Keratinocyte (primary cell): ENCODE results near the gene SELENBP1.

ENCODE experiments used
- EZH2 ChIP-seq: IDR thresholded peaks from one replicate; pipeline ENCODE4 v1.6.1; 2012; ENCODE audit warnings: inconsistent platforms, mild to moderate bottlenecking, low read length, moderate library complexity
- TF ChIP-seq, protein P1 (sequence below), 3 experiments: IDR thresholded peaks in 1 of 3; conservative IDR thresholded peaks in 1 of 3; optimal IDR thresholded peaks in 1 of 3; 2 replicates in 2 of 3; 3 replicates in 1 of 3; pipeline versions ENCODE3 to v1.5.1; 2011; ENCODE audit warnings: low read length in 3 of 3, mild to moderate bottlenecking in 3 of 3, moderate library complexity in 2 of 3, control low read depth in 1 of 3, inconsistent platforms in 1 of 3; ENCODE audit not compliant: insufficient read depth in 2 of 3; ENCODE audit errors: extremely low read depth in 1 of 3

DNA sequence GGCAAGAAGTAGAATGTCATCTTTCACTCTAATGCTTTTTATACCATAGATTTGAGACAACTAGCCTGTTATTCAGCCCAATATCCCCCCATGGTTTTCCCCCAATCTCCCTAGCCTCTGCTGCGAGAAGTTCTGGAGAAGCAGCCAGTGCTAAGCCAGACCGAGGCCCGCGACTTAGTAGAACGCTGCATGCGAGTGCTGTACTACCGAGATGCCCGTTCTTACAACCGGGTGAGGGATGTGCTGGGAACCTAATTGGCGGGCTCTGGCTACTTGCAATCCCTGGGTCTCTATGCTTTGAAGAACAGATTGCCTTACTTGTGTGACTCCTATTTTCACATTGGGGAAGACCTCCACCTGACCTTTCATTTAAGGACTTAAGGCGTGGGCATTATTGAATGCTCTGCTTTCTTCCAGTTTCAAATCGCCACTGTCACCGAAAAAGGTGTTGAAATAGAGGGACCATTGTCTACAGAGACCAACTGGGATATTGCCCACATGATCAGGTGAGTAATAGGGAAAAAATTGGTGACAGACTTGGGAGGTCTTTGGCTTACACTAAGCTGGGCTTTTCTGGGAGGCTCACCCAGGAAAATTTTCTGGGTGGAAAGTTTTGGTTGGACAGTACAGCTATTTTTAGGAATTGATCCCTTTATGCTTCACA is 28.8 kb upstream of the SELENBP1 start:
- TF ChIP-seq, protein P1, sequence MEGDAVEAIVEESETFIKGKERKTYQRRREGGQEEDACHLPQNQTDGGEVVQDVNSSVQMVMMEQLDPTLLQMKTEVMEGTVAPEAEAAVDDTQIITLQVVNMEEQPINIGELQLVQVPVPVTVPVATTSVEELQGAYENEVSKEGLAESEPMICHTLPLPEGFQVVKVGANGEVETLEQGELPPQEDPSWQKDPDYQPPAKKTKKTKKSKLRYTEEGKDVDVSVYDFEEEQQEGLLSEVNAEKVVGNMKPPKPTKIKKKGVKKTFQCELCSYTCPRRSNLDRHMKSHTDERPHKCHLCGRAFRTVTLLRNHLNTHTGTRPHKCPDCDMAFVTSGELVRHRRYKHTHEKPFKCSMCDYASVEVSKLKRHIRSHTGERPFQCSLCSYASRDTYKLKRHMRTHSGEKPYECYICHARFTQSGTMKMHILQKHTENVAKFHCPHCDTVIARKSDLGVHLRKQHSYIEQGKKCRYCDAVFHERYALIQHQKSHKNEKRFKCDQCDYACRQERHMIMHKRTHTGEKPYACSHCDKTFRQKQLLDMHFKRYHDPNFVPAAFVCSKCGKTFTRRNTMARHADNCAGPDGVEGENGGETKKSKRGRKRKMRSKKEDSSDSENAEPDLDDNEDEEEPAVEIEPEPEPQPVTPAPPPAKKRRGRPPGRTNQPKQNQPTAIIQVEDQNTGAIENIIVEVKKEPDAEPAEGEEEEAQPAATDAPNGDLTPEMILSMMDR (optimal IDR thresholded peaks at IDR 0.05 in 1 of 3, IDR thresholded peaks at IDR 0.05 in 1 of 3, conservative IDR thresholded peaks at IDR 0.05 in 1 of 3; ENCODE audit: extremely low read depth in 1 of 3, insufficient read depth in 2 of 3, low read length in 3 of 3) = no peak
- no peak for TF ChIP-seq EZH2
